RWPE2 (cell line): ENCODE measurements around the gene MPRIP.

ENCODE experiments used
- ATAC-seq: fragments of 200-7000 bp; cut with Tn5 transposase; 3 replicates; pipeline ENCODE4 v1.9.1; 2021; ENCODE audit warnings: low read depth
- DNase-seq: peaks from one replicate; pipeline ENCODE4 v3.0.0-alpha.2; 2020; ENCODE audit warnings: low spot score
- H3K27ac ChIP-seq: fragments of 450-650 bp; 2 replicates; pipeline ENCODE4 v1.5.1; 2017; ENCODE audit warnings: mild to moderate bottlenecking; ENCODE audit not compliant: poor library complexity, severe bottlenecking
- H3K27me3 ChIP-seq: fragments of 250-450 bp; sonication (Bioruptor Pico); 2 replicates; pipeline ENCODE4 v1.5.1; 2021; ENCODE audit warnings: mild to moderate bottlenecking, moderate library complexity; ENCODE audit not compliant: insufficient read depth, poor library complexity, severe bottlenecking
- H3K36me3 ChIP-seq: fragments of 250-450 bp; sonication (Bioruptor Pico); 2 replicates; pipeline ENCODE4 v1.5.1; 2020; ENCODE audit warnings: low read depth, mild to moderate bottlenecking, moderate library complexity
- H3K4me1 ChIP-seq: fragments of 250-450 bp; sonication (Bioruptor Pico); 2 replicates; pipeline ENCODE4 v1.5.1; 2021; ENCODE audit warnings: mild to moderate bottlenecking, moderate library complexity; ENCODE audit not compliant: insufficient read depth, poor library complexity, severe bottlenecking
- H3K4me3 ChIP-seq: fragments of 250-450 bp; sonication (Bioruptor Pico); 2 replicates; pipeline ENCODE4 v1.5.1; 2021; ENCODE audit warnings: mild to moderate bottlenecking, moderate library complexity; ENCODE audit not compliant: severe bottlenecking
- H3K9me3 ChIP-seq: fragments of 250-450 bp; sonication (Bioruptor Pico); 2 replicates; pipeline ENCODE4 v1.5.1; 2021; ENCODE audit warnings: mild to moderate bottlenecking, moderate library complexity; ENCODE audit not compliant: severe bottlenecking
- CTCF ChIP-seq: fragments of 450-650 bp; IDR thresholded peaks from one replicate; pipeline ENCODE4 v1.5.1; 2017; ENCODE audit warnings: mild to moderate bottlenecking, moderate library complexity; ENCODE audit not compliant: poor library complexity, severe bottlenecking

MPRIP gene

GRCh38 chr17:17106756-17107155, 64.5 kb downstream of the MPRIP start:
- no peaks in the 10 kb centered on the region for H3K9me3 ChIP-seq
- peaks cover 24% of the 10 kb centered on the region for H3K4me1 ChIP-seq
- no peak for TF ChIP-seq CTCF
- H3K27me3 ChIP-seq, result no peaks in the 10 kb centered on the region
- no peak for DNase-seq
- H3K36me3 ChIP-seq, result peaks cover 19% of the 10 kb centered on the region
- H3K27ac ChIP-seq, result peak overlapping the region; percentile 1
- no peak overlapping the region for H3K4me3 ChIP-seq
- ATAC-seq, result no peak

- TF ChIP-seq CTCF, result no peak
- DNase-seq, result no peak
- Histone ChIP-seq H3K27me3 (no peaks in the 10 kb centered on the region), H3K9me3 (no peaks in the 10 kb centered on the region), H3K4me3 (no peak overlapping the region), H3K27ac (peak overlapping the region; percentile 1), H3K36me3 (peaks cover 19% of the 10 kb centered on the region), H3K4me1 (peaks cover 24% of the 10 kb centered on the region)
- ATAC-seq, result no peak
Observed at GRCh38 chr17:17107281-17107680, 65.0 kb downstream of the MPRIP start.

GRCh38 chr17:17107891-17108431, 65.7 kb downstream of the MPRIP start:
- DNase-seq (no peak), ATAC-seq (no peak)
- H3K4me3 ChIP-seq, result no peak overlapping the region
- peak overlapping the region; percentile 1 for H3K27ac ChIP-seq
- no peaks in the 10 kb centered on the region for H3K9me3 ChIP-seq
- TF ChIP-seq CTCF, result no peak
- H3K36me3 ChIP-seq, result peaks cover 19% of the 10 kb centered on the region
- H3K4me1 ChIP-seq, result peaks cover 24% of the 10 kb centered on the region
- no peaks in the 10 kb centered on the region for H3K27me3 ChIP-seq

GRCh38 chr17:17108451-17109049, 66.3 kb downstream of the MPRIP start:
- DNase-seq, result no peak
- Histone ChIP-seq H3K4me1 (peaks cover 24% of the 10 kb centered on the region), H3K36me3 (peaks cover 19% of the 10 kb centered on the region), H3K9me3 (no peaks in the 10 kb centered on the region), H3K27ac (peak overlapping the region; percentile 1), H3K4me3 (no peak overlapping the region), H3K27me3 (no peaks in the 10 kb centered on the region)
- no peak for TF ChIP-seq CTCF
- ATAC-seq, result no peak

GRCh38 chr17:17109256-17109655, 67.0 kb downstream of the MPRIP start:
- no peaks in the 10 kb centered on the region for H3K9me3 ChIP-seq
- peak; percentile 17; the same call in 2 of the 3 replicates for ATAC-seq
- no peaks in the 10 kb centered on the region for H3K27me3 ChIP-seq
- H3K4me3 ChIP-seq, result no peak overlapping the region
- TF ChIP-seq CTCF, result no peak
- peaks cover 14% of the 10 kb centered on the region for H3K36me3 ChIP-seq
- peaks cover 24% of the 10 kb centered on the region for H3K4me1 ChIP-seq
- peak overlapping the region; percentile 1 for H3K27ac ChIP-seq
- DNase-seq, result no peak
